Measurements from ENCODE around the gene DIDO1.
A peak's percentile ranks its signal among the peaks of the same experiment; 100 is the strongest.

DIDO1 gene

GRCh38 chr20:62937268-62938104 lies 11.2 kb upstream of the DIDO1 start:
- WGBS, result under 1% methylated on average over 63 of the region's 92 CpGs
- Histone ChIP-seq H3K18ac (ENCODE audit: low read depth in 1 of 2, low read length in 2 of 2) (peak overlapping the region; percentile 23 to 90), H3K23ac (ENCODE audit: low read length in 2 of 2) (peak overlapping the region in 1 of 2 experiments; percentile 46), H4K8ac (ENCODE audit: low read length) (peak overlapping the region; percentile 83), H2BK12ac (ENCODE audit: low read length in 2 of 2) (peak overlapping the region in 1 of 2 experiments; percentile 10), H2BK5ac (ENCODE audit: low read depth, low read length, poor library complexity, severe bottlenecking) (peak overlapping the region; percentile 81), H3K14ac (ENCODE audit: low read length in 2 of 2) (peak overlapping the region in 1 of 2 experiments; percentile 87), H2AFZ (ENCODE audit: low read depth, low read length) (peak overlapping the region; percentile 72), H2BK120ac (ENCODE audit: low read depth, low read length) (peak overlapping the region; percentile 83), H2AK5ac (ENCODE audit: low read length, severe bottlenecking) (peak overlapping the region; percentile 54), H3K27ac (ENCODE audit: low read length, poor library complexity, severe bottlenecking) (peak overlapping the region; percentile 89), H4K91ac (ENCODE audit: low read length) (peak overlapping the region; percentile 85), H3K9ac (ENCODE audit: low read length) (peak overlapping the region; percentile 98), H3K4me3 (ENCODE audit: insufficient read depth in 1 of 2, low read depth in 1 of 2, low read length in 2 of 2) (peak overlapping the region; percentile 86 to 90), H3K4ac (ENCODE audit: low read depth in 1 of 2, low read length in 2 of 2) (peak overlapping the region; percentile 55 to 85), H3K27me3 (ENCODE audit: control insufficient read depth in 1 of 2, insufficient read depth in 1 of 2, low read length in 2 of 2) (no peaks in the 10 kb centered on the region), H3K9me3 (ENCODE audit: control insufficient read depth, low read length) (no peaks in the 10 kb centered on the region), H3K4me1 (ENCODE audit: control insufficient read depth, insufficient read depth, low read depth, low read length) (peaks cover 16% of the 10 kb centered on the region), H3K79me1 (replicated peaks; ENCODE audit: low read length, poor library complexity, severe bottlenecking) (peaks cover 5% of the 10 kb centered on the region), H2BK15ac (ENCODE audit: low read depth, poor library complexity, severe bottlenecking) (no peak overlapping the region), H3K36me3 (ENCODE audit: control insufficient read depth in 1 of 2, insufficient read depth in 2 of 2, low read depth in 1 of 2, low read length in 2 of 2) (peaks cover 31 to 45% of the 10 kb centered on the region in 2 experiments), H3K4me2 (ENCODE audit: low read length, poor library complexity, severe bottlenecking) (peak overlapping the region; percentile 66)
- peak; percentile 95 for DNase-seq

- H2BK12ac ChIP-seq (ENCODE audit: low read length in 2 of 2), result no peak overlapping the region
- 91% methylated on average over 22 of the region's 22 CpGs for WGBS
- no peak overlapping the region for H2BK15ac ChIP-seq (ENCODE audit: low read depth, poor library complexity, severe bottlenecking)
- no peak overlapping the region for H2AK5ac ChIP-seq (ENCODE audit: low read length, severe bottlenecking)
- no peak overlapping the region for H3K23ac ChIP-seq (ENCODE audit: low read length in 2 of 2)
- H3K9me3 ChIP-seq (ENCODE audit: control insufficient read depth, low read length), result no peaks in the 10 kb centered on the region
- H3K4me1 ChIP-seq (ENCODE audit: control insufficient read depth, insufficient read depth, low read depth, low read length), result peaks cover 16% of the 10 kb centered on the region
- no peak overlapping the region for H4K91ac ChIP-seq (ENCODE audit: low read length)
- no peak overlapping the region for H2AFZ ChIP-seq (ENCODE audit: low read depth, low read length)
- H3K18ac ChIP-seq (ENCODE audit: low read depth in 1 of 2, low read length in 2 of 2), result no peak overlapping the region
- H4K8ac ChIP-seq (ENCODE audit: low read length), result no peak overlapping the region
- H3K27me3 ChIP-seq (ENCODE audit: control insufficient read depth in 1 of 2, insufficient read depth in 1 of 2, low read length in 2 of 2), result no peaks in the 10 kb centered on the region
- no peak overlapping the region for H3K4me2 ChIP-seq (ENCODE audit: low read length, poor library complexity, severe bottlenecking)
- H2BK120ac ChIP-seq (ENCODE audit: low read depth, low read length), result no peak overlapping the region
- H3K4me3 ChIP-seq (ENCODE audit: insufficient read depth in 1 of 2, low read depth in 1 of 2, low read length in 2 of 2), result peak overlapping the region in 1 of 2 experiments; percentile 86
- no peak overlapping the region for H3K14ac ChIP-seq (ENCODE audit: low read length in 2 of 2)
- H3K4ac ChIP-seq (ENCODE audit: low read depth in 1 of 2, low read length in 2 of 2), result no peak overlapping the region
- peaks cover 2% of the 10 kb centered on the region for H3K79me1 ChIP-seq (replicated peaks; ENCODE audit: low read length, poor library complexity, severe bottlenecking)
- no peak overlapping the region for H3K27ac ChIP-seq (ENCODE audit: low read length, poor library complexity, severe bottlenecking)
- H3K9ac ChIP-seq (ENCODE audit: low read length), result peak overlapping the region; percentile 98
- DNase-seq, result no peak
- no peak overlapping the region for H2BK5ac ChIP-seq (ENCODE audit: low read depth, low read length, poor library complexity, severe bottlenecking)
- peaks cover 26 to 32% of the 10 kb centered on the region in 2 experiments for H3K36me3 ChIP-seq (ENCODE audit: control insufficient read depth in 1 of 2, insufficient read depth in 2 of 2, low read depth in 1 of 2, low read length in 2 of 2)
Observed at GRCh38 chr20:62935968-62936585, 9.8 kb upstream of the DIDO1 start.

- no peak overlapping the region for H2AK5ac ChIP-seq (ENCODE audit: low read length, severe bottlenecking)
- no peak overlapping the region for H3K27ac ChIP-seq (ENCODE audit: low read length, poor library complexity, severe bottlenecking)
- 95% methylated on average over 12 of the region's 12 CpGs for WGBS
- no peak overlapping the region for H3K18ac ChIP-seq (ENCODE audit: low read depth in 1 of 2, low read length in 2 of 2)
- H2AFZ ChIP-seq (ENCODE audit: low read depth, low read length), result no peak overlapping the region
- no peak for DNase-seq
- H3K4me1 ChIP-seq (ENCODE audit: control insufficient read depth, insufficient read depth, low read depth, low read length), result peaks cover 17% of the 10 kb centered on the region
- H3K79me1 ChIP-seq (replicated peaks; ENCODE audit: low read length, poor library complexity, severe bottlenecking), result peaks cover 2% of the 10 kb centered on the region
- no peak overlapping the region for H2BK5ac ChIP-seq (ENCODE audit: low read depth, low read length, poor library complexity, severe bottlenecking)
- no peak overlapping the region for H3K4ac ChIP-seq (ENCODE audit: low read depth in 1 of 2, low read length in 2 of 2)
- H3K9ac ChIP-seq (ENCODE audit: low read length), result peak overlapping the region; percentile 2
- H2BK15ac ChIP-seq (ENCODE audit: low read depth, poor library complexity, severe bottlenecking), result no peak overlapping the region
- no peak overlapping the region for H3K23ac ChIP-seq (ENCODE audit: low read length in 2 of 2)
- H4K91ac ChIP-seq (ENCODE audit: low read length), result no peak overlapping the region
- H2BK12ac ChIP-seq (ENCODE audit: low read length in 2 of 2), result no peak overlapping the region
- no peak overlapping the region for H3K14ac ChIP-seq (ENCODE audit: low read length in 2 of 2)
- no peak overlapping the region for H2BK120ac ChIP-seq (ENCODE audit: low read depth, low read length)
- peak overlapping the region in 1 of 2 experiments; percentile 86 for H3K4me3 ChIP-seq (ENCODE audit: insufficient read depth in 1 of 2, low read depth in 1 of 2, low read length in 2 of 2)
- peaks cover 26 to 27% of the 10 kb centered on the region in 2 experiments for H3K36me3 ChIP-seq (ENCODE audit: control insufficient read depth in 1 of 2, insufficient read depth in 2 of 2, low read depth in 1 of 2, low read length in 2 of 2)
- no peaks in the 10 kb centered on the region for H3K27me3 ChIP-seq (ENCODE audit: control insufficient read depth in 1 of 2, insufficient read depth in 1 of 2, low read length in 2 of 2)
- no peak overlapping the region for H3K4me2 ChIP-seq (ENCODE audit: low read length, poor library complexity, severe bottlenecking)
- no peaks in the 10 kb centered on the region for H3K9me3 ChIP-seq (ENCODE audit: control insufficient read depth, low read length)
- H4K8ac ChIP-seq (ENCODE audit: low read length), result no peak overlapping the region
Observed at GRCh38 chr20:62935204-62935967, 9.1 kb upstream of the DIDO1 start.
